GM18498 (cell line): ENCODE data around the gene PXK.
"Not testable (repeated sequence)": the region's sequence is repeated elsewhere in the genome, so short reads cannot be mapped to it uniquely, and the experiment has no call there.

Experiments
- ATAC-seq: cut with Tn5 transposase; IDR thresholded peaks from one replicate; pipeline ENCODE4 v1.9.1; 2021; ENCODE audit warnings: mild to moderate bottlenecking, moderate library complexity; ENCODE audit not compliant: unreplicated experiment

PXK gene

DNA sequence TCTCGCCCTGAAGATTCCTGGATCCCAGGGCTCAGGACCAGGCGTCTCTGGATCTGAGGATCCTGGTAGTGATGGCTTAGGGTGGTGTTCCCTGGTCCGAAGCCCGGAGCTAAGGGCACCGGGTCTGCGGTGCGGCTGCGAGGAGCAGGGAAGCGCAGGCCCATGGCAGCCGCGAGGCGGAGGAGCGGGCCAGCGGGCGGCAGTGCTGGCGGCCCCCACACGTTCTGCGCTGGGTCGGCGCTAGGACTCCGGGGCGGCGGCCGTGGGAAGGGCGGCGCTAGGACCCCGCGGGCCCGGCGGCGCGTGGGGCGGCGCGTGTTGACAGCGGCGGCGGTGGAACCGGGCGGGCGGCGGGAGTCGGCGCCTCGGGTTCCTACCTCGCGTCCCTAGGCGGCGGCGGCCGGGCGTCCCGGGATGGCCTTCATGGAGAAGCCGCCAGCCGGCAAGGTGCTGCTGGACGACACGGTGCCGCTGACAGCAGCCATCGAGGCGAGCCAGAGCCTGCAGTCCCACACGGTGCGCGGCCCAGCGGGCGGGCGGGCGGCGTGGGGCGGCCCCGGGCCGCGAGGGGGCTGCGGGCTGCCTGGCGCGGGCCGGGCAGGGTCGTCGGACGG lies at the start of gene PXK:
Gene PXK, plus strand, starts transcription at position 318 of the 614 bp plus-strand sequence. Its CDS starts 97 bp downstream, at position 415.
- ATAC-seq: peak; percentile 92

GRCh38 chr3:58285334-58285733 lies 47.4 kb upstream of the PXK start:
- ATAC-seq: no peak

- ATAC-seq: no peak
These were observed 45.3 kb upstream of the PXK start for GRCh38 chr3:58287354-58287753.

DNA sequence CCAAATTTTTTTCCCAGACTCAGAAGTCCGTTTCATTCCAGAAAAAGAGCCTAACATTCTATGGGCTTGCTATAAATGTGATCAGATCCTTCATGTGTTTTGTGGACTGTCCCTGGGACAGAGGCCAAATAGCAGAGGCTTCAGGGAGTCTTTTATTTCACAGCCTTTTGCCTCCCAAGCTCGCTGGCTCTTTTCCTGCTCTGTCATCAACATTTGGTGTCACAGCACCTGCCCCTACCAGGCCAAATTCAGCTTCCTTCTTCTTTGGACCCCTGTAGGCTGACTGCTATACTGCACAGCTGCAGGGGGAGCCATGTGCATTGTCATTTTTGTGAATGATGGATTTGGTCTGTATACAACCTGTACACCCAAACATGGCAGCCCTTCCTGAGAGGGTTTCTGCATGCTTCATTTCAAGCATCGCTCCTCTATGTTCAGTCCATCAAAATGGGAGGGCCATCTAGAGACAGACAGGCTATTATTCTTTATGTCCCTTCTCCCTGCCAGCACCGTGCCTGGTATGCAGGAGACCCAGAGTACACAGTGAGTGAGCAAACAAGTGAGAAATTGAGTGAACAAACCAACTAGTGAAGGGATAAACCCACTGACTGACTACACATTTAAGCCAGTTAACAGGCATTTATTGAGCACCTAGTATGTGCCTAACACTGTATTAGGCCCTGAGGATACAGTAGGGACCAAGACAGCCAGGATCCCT lies 44.5 kb upstream of the PXK start:
- ATAC-seq: no peak

DNA sequence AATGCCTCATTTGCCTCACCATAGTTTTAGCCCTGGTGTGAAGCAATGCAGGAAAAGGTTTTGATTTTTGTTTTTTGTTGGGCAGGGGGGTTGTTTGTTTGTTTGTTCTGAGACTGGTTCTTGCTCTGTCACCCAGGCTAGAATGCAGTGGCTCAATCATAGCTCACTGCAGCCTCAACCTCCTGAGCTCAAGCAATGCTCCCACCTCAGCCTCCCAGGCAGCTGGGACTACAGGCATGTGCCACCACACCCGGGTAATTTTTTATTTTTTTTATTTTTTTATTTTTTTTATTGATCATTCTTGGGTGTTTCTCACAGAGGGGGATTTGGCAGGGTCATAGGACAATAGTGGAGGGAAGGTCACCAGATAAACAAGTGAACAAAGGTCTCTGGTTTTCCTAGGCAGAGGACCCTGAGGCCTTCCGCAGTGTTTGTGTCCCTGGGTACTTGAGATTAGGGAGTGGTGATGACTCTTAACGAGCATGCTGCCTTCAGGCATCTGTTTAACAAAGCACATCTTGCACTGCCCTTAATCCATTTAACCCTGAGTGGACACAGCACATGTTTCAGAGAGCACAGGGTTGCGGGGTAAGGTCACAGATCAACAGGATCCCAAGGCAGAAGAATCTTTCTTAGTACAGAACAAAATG lies 43.6 kb upstream of the PXK start:
- ATAC-seq: not testable (repeated sequence)

DNA sequence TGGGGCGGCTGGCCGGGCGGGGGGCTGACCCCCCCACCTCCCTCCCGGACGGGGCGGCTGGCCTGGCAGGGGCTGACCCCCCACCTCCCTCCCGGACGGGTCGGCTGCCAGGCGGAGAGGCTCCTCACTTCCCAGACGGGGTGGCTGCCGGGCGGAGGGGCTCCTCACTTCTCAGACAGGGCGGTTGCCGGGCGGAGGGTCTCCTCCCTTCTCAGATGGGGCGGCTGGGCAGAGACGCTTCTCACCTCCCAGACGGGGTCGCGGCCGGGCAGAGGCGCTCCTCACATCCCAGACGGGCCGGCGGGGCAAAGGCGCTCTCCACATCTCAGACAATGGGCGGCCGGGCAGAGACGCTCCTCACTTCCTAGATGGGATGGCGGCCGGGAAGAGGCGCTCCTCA lies 42.2 kb upstream of the PXK start:
- not testable (repeated sequence) for ATAC-seq

DNA sequence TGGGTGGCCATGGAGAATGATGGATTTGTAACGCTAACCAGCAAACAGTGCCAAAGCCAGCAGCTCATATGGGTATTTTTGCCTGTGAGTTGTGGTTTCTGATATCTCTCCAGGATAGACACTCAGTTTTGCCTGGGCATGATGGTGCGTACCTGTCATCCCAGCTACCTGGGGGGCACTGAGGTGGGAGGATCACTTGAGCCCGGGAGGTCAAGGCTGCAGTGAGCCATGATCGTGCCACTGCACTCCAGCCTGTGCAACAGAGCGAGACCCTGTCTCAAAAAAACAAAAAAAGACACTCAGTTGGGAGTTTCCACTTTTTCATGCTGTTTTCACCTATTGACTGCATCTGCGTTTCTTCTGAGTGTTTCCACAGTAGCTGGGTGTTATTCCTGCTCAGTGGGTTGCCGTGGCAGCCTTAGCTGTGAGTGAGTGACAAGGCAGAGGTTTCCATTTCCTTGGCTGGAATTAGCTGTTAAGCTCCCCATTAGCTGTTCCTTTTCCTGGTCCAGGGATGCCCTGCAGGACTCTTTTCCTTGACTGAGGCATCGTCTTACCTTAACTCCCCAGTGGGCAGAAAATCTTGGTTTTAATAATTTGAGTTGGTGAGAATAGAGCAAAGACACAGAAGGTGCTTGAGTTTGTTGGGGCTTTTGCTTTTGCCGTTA lies 40.9 kb upstream of the PXK start:
- no peak for ATAC-seq

- ATAC-seq: no peak
These were observed 39.8 kb upstream of the PXK start for GRCh38 chr3:58292866-58293265.

DNA sequence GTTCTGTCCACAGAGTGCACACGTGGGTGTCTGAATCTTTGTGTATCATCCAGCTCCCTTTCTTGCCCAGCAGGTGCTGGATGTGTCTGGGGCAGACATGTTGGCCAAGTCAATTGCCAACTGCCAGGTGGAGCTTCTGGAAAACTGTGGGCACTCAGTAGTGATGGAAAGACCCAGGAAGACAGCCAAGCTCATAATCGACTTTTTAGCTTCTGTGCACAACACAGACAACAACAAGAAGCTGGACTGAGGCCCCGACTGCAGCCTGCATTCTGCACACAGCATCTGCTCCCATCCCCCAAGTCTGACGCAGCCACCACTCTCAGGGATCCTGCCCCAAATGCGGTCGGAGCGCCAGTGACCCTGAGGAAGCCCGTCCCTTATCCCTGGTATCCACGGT lies 39.2 kb upstream of the PXK start:
- ATAC-seq: no peak

DNA sequence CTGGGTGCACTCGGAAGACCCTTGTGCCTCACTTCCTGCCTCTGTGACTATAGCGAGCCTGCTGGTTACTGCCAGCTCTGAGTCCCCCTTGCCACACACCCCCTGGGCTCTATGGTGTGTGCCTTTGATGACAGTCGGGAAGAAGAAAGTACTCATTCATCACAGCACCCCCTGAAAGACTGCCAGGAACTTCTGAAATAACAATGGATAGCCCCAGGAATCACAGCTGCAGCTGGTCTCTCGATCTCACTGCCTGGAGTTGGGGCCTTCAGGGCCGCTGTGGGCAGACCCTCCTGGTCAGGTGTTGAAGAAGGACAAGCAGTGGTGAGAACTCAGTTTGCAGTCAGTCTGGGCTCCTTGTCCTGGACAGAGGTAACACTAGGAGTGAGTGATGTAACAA lies 36.4 kb upstream of the PXK start:
- ATAC-seq: no peak

- ATAC-seq: no peak
These were observed 35.8 kb upstream of the PXK start for GRCh38 chr3:58296843-58297242.

DNA sequence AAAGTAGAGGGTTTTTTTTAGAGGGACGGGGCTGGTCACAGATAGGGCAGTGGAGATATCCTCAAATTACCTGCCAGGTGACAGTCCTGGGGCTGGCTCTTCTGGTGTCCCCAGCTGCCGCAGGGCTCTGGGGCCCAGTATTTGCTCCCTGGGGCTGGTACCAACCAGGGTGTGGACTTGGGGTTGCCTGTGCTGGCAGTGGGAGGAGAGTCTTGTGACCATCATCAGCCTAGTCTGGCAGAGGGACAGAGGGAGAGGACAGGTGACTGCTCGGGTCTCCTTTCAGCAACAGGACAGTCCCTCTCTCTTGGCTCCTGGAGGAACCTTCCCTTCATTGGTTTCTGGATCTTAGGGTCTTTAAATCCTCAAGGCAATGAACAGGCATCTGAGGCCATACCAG lies 34.5 kb upstream of the PXK start:
- ATAC-seq: no peak

GRCh38 chr3:58299075-58299474 lies 33.6 kb upstream of the PXK start:
- no peak for ATAC-seq

GRCh38 chr3:58299839-58300516 lies 32.7 kb upstream of the PXK start:
- no peak for ATAC-seq

- ATAC-seq: peak; percentile 88
These were observed 26.6 kb upstream of the PXK start, which contains the start of the genes HTD2 and RPP14 for GRCh38 chr3:58305882-58306711. Gene HTD2 (plus strand): TSS chr3:58306520. CDS start chr3:58317614, 11,094 bp downstream. Gene RPP14 (plus strand): TSS chr3:58306245. CDS start chr3:58310330, 4,085 bp downstream.

DNA sequence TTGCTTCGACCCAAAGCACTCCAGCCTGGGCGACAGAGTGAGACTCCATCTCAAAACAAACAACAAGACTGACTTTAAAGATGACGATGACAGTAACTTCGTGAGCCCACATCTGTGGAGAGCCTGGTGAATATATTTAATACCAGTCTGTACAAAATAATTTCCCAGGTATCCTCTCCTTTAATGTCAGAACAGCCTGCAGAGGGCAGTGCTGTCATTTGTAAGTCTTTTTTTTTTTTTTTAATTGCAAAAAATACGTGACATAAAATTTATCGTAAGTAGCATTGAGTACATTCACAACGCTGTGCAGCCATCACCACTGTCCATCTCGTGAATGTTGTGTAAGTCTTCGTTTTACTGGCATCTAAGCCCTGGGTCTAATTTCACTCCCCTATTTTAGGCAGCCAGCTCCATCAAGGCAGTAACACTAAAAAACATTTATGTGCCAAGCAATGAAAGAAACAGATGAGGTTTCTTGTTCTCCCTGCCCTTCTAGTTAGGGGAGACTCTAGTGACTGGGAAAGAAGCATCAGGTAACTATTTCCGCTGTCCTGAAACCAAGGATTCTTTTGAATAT lies 25.0 kb upstream of the PXK start:
- ATAC-seq: no peak

GRCh38 chr3:58308728-58309127 lies 24.0 kb upstream of the PXK start:
- no peak for ATAC-seq

DNA sequence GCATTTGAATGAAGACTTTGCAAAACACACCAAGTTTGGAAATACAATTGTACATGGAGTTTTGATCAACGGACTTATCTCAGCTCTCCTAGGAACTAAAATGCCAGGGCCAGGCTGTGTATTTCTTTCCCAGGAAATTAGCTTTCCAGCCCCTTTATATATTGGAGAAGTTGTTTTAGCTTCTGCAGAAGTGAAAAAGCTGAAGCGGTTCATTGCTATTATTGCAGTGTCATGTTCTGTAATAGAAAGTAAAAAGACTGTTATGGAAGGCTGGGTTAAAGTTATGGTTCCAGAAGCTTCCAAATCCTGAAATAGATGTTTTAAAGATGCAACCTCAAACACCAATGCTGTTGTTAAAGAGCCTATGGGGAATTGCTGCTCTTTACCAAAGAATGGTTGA lies 14.9 kb upstream of the PXK start:
- ATAC-seq: no peak

- no peak for ATAC-seq
These were observed 10.9 kb upstream of the PXK start for GRCh38 chr3:58321791-58322190.

- no peak for ATAC-seq
These were observed 9.9 kb upstream of the PXK start for GRCh38 chr3:58322793-58323192.
